NCI-H187 (cell line): ENCODE data around the gene DYNC1LI1.
"Not testable (repeated sequence)": the region's sequence is repeated elsewhere in the genome, so short reads cannot be mapped to it uniquely, and the experiment has no call there.

Experiments
- DNase-seq, 2 experiments: peaks; one replicate each; lab custom pipeline; 2025; lab: John Stamatoyannopoulos, UW

The DYNC1LI1 gene

GRCh38 chr3:32583708-32584107, 13.1 kb upstream of the DYNC1LI1 start:
- DNase-seq: no peak

DNA sequence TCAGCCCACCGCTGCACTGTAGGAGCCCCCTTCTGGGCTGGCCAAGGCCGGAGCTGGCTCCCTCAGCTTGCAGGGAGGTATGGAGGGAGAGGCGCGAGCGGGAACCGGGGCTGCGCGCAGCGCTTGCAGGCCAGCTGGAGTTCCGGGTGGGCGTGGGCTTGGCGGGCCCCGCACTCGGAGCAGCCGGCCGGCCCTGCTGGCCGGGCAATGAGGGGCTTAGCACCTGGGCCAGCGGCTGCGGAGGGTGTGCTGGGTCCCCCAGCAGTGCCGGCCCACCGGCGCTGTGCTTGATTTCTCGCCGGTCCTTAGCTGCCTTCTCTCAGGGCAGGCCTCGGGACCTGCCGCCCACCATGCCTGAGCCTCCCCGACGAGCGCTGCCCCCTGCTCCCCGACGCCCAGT, 8.0 kb upstream of the DYNC1LI1 start:
- not testable (repeated sequence) for DNase-seq

DNA sequence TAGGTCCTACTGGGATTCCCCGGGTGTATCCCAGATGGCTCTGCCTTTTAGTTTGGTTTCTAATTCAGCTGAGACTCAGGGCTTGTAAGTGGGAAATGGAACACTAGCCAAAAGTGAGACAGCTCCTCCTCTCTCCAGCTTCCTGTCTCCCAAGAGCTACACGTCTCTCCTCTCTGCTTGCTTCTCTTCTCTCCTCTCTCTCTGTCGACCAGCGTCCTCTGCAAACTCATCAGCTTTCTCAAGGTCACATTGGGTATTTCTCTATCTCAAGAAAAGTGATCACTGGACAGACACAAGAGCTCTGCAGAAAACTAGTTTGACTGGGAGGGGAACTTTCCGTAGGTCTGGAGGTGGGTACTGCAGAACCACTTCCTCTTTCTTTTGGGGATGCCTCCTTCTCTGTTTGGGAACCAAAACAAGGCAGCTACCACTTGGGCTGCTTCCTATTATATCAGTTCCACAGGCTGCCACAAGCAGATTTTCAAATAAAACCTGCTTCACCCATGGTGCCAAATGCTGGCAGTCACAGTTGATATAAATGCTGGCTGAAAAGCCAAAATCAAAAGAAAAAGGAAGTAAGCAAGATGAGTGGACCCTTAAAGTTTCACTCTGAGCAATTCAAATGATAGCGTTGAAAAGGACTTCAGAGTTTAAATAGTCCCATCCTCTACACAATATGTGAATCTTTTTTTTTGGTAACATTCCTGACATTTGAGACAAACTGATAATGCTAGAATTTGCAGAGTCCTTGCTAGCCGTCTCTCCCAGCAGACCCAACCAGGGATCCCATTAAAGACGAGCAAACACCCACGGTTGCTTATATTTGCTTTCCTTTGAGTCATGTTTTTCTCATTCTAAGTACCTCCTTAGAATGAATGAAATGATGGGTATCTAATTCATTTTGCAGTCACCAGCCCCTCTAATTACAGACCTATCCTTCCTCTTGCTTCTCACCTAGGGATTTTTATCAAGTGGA, 7.2 kb upstream of the DYNC1LI1 start:
- no peak for DNase-seq

DNA sequence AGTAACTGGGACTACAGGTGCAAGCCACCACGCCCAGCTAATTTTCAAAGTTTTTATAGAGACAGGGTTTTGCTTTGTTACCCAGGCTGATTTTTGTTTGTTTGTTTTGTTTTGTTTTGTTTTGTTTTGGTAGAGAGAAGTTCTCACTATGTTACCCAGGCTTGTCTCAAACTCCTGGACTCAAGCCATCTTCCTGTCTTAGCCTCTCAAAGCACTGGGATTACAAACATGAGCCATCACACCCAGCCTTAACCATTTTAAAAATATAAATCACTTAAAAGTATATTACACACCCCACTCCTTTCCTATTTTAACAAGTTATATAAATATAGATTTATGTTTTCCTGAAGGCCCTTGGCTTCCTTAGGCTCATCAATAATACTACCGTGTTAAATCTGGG, 6.5 kb upstream of the DYNC1LI1 start:
- DNase-seq: no peak

- DNase-seq: no peak
These were observed 4.9 kb upstream of the DYNC1LI1 start for GRCh38 chr3:32575451-32576113.

GRCh38 chr3:32571192-32571485, 481 bp upstream of the DYNC1LI1 start:
- no peak for DNase-seq

DNA sequence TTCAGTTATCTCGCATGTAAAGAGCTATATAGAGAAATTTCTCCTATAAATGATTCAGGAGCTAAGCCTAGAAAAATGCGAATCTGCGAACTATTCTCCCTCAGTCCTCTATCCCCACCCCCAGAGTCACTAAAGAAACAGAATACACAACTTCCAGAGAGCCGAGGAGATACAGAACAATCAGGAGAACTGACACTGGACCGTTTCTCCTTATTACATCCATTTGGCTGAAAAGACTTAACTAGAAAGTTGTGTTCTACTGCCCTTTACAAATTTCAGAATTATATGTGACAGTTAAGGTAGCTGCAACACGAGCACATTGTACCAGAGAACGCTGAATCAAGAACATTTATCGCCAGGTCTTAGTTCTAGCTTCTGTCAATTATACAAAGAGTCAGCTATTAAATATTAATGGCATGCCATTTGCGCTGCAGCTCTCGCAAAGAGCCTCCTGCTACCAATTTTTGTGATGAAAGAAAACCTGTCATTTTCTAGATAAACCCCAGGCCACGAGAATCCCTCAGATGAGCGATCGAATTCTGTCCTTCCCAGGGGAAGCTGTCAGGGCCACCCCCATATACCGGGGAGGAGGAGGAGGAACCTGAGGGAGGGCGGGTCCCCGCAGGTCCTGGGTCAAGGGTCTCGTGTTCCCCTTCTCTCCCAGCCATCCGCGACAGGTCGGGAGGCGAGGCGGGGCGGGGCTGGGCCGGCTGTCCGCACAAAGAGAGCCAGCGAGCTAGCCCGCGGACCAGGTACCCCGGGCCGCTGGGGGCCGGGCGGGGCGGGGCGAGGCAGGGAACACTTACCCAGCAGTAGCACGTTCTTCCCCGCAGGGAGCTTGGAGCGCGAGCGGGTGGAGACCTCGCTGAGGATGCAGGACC, 878 bp downstream of the DYNC1LI1 start:
- DNase-seq: peak in 1 of 2 experiments; percentile 54

GRCh38 chr3:32568953-32569352, 1.7 kb downstream of the DYNC1LI1 start:
- DNase-seq: no peak

GRCh38 chr3:32564195-32564594, 6.5 kb downstream of the DYNC1LI1 start:
- no peak for DNase-seq

GRCh38 chr3:32562640-32563039, 8.0 kb downstream of the DYNC1LI1 start:
- no peak for DNase-seq

DNA sequence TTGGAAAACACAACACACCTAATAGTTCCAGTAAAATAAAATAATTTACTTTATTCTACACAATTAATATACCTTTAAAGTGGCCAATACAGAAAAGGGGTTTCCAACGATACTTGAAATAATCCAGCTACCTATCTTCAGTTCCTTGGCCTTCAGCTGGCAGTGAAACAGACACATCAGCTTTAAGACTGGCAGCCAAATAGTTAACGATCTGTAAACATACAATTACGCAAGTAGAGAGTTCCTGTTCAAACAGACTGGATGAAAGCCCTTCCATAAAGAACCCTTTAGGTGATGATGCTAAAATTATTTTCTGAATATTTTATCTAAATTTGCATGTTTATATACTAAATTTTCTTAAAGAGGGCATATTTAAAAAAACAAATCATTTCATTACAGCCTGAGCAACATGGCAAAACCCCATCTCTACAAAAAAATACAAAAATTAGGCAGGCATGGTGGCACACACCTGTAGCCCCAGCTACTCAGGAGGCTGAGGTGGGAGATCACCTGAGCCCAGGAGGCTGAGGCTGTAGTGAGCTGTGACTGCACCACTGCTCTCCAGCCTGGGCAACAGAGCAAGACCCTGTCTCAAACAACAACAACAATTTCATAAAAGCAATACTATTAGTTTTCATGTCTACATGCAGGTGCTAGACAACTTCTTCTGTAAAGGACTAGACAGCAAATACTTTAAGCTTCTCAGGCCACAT, 12.9 kb downstream of the DYNC1LI1 start:
- no peak for DNase-seq

GRCh38 chr3:32556332-32556731, 14.3 kb downstream of the DYNC1LI1 start:
- no peak for DNase-seq

DNA sequence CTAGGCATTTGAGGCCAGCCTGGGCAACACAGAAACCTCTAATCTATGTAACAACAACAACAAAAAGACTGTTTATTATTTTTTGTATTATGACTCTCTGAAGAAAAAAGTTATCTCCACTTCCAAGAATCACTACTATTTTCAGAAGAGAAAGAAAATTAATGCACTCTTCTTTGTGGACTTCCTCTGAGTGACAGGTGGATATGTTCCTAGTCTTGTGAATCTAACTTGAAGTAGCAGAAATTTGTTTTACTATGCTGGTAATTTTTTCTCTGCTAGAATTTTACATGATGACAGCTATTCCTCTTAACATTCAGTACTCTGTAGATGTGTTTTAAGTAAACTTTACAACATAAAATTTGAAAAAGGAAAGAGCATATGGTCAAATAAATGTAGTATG, 16.7 kb downstream of the DYNC1LI1 start:
- no peak for DNase-seq

- DNase-seq: no peak
These were observed 17.2 kb downstream of the DYNC1LI1 start for GRCh38 chr3:32553459-32553858.

GRCh38 chr3:32552013-32552412, 18.6 kb downstream of the DYNC1LI1 start:
- no peak for DNase-seq

- no peak for DNase-seq
These were observed 19.2 kb downstream of the DYNC1LI1 start for GRCh38 chr3:32551496-32551895.

DNA sequence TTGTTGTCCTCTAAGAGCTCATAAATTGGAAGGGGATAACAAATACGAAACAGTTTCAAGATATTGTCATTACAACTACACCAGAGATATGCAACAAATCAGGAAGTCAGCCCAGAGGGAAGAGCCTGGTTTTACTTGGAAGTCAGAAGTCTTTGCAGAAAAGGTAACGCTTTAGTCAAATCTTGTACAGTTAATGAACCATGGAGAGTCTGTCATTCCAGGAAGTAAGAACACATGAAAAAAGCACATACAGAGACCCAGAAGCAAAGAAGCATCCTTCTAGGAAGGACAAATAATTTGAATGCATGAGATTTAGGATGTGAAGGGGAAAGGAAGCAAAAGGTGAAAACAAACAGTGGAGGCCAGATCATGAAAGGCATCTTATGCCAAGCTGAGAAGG, 19.6 kb downstream of the DYNC1LI1 start:
- DNase-seq: no peak

GRCh38 chr3:32545305-32545704, 25.4 kb downstream of the DYNC1LI1 start:
- DNase-seq: no peak

DNA sequence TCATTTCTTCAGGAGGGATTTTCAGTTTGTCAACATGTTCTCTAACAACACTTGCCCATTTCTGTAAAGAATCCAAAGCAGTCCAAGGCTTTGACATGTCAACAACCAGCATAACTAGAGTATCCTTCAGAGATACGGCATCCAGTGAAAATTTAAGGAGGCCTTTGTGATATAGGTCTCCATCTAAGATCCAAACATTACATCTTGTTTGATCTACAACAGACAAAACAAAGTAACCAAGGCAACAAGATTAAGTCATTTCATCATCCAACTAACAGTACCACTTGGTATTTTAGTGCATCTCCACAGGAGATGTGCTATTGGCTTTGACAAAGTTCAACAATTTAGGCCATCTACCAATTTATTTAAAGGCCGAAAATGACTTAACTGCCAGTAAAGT, 25.8 kb downstream of the DYNC1LI1 start:
- DNase-seq: no peak

DNA sequence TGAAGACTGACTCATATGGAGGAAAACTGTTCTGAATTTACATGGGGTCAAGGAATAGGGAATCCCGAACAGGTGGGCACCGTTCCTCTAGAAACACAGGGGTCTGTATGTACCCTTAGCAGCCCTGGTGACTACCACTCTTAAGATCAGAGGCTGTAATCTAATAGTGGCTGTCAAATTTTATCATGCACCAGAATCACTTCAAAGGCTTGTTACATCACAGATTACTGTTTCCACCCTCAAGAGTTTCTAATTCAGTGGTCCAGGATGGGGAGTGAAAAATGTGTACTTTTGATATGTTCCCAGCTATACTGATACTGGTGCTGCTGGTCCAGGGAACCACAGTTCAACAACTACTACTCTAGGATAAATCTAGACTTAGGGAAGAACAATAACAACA, 27.9 kb downstream of the DYNC1LI1 start:
- DNase-seq: no peak

DNA sequence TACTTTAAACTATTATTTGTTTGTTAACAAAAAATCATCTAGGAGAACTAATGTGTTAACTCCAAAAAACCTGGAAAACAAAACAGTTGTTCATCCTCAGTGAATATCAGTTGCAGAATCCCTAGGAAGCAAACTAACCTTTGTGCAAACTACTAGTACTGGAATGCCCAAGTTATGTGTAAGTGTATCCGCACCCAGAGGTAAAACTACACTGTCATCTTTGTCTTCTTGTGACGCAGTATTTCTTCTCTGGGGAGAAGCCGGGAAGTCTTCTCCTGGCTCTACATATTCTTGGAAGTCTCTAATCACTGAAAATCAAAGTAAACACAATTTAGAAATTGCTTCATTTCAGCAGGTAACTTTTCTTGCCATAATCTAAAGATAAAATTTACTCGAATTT, 29.8 kb downstream of the DYNC1LI1 start:
- DNase-seq: no peak

- no peak for DNase-seq
These were observed 38.2 kb downstream of the DYNC1LI1 start for GRCh38 chr3:32532434-32532833.
